C4-2B (cell line): ENCODE results near the gene MBNL1.

Experiments used
- H3K27ac ChIP-seq: fragments of 450-650 bp; 2 replicates; pipeline ENCODE4 v1.5.1; 2017
- ZFX ChIP-seq: fragments of 450-650 bp; IDR thresholded peaks from 2 replicates; pipeline ENCODE4 v1.6.1; 2017
- TF ChIP-seq, protein P1 (sequence below): fragments of 450-650 bp; conservative IDR thresholded peaks from 2 replicates; pipeline ENCODE4 v1.5.1; 2017; ENCODE audit warnings: mild to moderate bottlenecking

Gene MBNL1

DNA sequence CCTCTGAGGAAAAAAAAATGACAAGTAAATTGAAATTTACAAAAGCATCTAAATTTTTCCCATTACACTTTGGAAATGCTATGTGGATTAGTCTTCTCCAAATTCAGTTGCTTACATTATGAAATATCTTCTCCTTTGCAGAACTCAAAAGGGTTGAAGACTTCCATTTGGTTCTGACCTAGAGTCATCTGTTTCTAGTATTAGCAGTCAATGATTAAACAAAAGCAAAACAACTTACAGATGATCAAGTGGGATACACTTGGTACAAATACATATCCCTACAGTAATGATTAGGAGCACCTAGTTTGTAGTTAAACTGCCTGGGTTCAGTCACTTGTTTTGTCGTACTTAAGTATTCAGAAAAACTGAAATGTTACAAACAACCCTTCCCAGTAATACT lies 136.2 kb downstream of the MBNL1 start:
- no peak overlapping the region for H3K27ac ChIP-seq
- TF ChIP-seq, protein P1, sequence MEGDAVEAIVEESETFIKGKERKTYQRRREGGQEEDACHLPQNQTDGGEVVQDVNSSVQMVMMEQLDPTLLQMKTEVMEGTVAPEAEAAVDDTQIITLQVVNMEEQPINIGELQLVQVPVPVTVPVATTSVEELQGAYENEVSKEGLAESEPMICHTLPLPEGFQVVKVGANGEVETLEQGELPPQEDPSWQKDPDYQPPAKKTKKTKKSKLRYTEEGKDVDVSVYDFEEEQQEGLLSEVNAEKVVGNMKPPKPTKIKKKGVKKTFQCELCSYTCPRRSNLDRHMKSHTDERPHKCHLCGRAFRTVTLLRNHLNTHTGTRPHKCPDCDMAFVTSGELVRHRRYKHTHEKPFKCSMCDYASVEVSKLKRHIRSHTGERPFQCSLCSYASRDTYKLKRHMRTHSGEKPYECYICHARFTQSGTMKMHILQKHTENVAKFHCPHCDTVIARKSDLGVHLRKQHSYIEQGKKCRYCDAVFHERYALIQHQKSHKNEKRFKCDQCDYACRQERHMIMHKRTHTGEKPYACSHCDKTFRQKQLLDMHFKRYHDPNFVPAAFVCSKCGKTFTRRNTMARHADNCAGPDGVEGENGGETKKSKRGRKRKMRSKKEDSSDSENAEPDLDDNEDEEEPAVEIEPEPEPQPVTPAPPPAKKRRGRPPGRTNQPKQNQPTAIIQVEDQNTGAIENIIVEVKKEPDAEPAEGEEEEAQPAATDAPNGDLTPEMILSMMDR = no peak
- TF ChIP-seq ZFX = no peak

DNA sequence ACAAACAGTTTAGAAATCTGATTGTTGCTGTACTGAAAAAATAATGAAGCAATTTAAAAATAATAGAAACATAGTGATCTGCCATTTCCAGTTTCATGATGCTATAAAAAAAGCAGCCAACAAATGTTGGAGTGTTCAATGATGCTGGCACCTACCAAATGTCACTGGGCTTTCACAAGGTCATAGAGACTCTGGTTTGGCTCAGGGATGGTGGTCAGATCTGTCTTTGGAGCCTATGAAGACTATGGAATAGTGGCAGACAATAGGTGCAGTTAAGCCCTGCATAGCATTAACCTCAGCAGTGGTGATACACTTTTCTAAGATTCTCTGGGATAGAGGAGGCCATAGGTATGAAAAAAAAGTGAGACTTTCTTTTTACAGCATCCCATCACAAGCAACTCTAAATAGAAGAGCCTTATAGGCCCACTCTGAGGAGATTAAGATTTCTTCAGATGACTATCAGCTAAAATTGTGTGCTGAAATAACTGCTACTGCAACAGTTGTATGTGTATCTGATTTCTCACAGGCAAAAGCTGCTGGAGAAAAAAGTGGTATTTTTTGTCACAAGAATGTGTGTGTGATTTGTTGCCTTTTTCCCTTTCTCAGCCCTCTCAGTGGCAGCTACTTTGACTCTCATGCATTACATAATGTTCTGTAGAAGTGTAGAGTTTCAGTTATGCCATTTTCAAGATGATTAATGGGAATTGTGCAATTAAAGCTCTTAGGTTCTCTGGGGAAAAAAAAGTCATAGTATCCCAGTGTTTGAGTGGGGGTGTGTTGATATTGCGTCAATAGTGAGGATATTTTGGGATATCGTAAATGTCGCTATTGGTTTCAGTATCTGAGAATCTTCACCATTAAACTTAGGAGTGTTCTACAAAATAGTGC lies 137.4 kb downstream of the MBNL1 start:
- no peak overlapping the region for H3K27ac ChIP-seq
- no peak for TF ChIP-seq ZFX
- TF ChIP-seq, protein P1 = no peak

DNA sequence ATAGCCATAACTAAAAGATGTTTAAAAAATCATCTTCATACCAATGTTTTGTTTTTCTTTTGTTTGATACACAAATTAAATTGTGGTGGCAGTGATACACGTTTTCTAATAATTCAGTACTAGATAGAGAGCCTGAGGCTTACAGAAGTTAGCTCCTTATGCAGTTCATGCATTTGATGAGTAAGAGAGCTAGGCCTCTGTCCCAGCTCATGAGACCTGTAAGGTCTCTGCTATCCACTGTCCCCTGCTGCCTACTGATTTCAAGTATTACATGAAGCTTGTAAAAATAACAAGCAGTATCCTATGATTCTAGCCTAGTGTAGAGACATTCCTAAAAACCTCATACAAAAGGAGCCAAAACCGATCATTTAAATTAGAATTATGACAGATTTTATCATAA lies 144.5 kb downstream of the MBNL1 start:
- H3K27ac ChIP-seq = no peak overlapping the region
- no peak for TF ChIP-seq ZFX
- TF ChIP-seq, protein P1 = no peak

DNA sequence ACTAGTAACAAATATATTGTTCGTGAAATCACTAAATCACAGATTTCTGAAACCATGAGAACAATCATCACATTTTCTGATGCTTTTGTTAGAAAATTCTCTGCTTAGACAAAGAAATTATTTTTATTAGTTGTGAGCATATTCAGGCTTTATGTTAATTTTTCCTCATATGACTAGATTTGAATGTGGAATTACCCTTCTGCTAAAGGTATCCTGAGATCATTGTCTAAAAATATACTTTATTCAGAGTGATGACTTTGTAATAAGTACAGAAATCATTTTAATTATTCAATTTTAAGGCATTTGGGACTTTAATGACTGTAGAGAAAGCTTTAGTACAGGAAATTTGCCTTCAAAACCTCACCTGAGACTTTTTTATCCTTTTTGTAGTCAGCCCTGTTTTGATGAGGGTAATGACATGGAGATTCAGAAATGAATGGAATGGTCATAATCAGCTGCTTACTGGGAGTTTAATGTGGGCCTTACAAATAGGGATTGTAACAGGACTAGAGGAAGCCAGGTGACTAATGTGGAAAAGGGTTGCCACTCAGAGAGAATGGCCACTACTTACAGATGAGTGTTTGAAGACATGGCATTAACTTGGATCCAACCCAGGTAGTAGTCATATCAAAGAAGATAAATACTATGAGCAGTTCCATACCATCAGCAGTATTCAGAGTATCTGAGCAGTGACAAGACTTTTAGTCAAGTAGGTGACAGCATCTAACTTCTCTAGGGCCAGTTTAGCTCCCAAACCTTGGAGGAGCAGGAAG lies 148.3 kb downstream of the MBNL1 start:
- H3K27ac ChIP-seq = no peak overlapping the region
- TF ChIP-seq, protein P1 = no peak
- TF ChIP-seq ZFX = no peak

DNA sequence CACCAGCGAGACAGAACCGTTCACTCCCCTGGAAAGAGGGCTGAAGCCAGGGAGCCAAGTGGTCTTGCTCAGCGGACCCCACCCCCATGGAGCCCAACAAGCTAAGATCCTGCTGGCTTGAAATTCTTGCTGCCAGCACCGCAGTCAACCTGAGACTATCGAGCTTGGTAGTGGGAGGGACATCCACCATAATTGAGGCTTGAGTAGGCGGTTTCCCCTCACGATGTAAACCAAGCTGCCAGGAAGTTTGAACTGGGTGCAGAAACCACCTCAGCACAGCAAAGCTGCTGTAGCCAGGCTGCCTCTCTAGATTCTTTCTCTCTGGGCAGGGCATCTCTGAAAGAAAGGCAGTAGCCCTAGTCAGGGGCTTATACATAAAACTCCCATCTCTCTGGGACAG lies 151.0 kb downstream of the MBNL1 start:
- no peak for TF ChIP-seq ZFX
- TF ChIP-seq, protein P1 = no peak
- H3K27ac ChIP-seq = no peak overlapping the region

DNA sequence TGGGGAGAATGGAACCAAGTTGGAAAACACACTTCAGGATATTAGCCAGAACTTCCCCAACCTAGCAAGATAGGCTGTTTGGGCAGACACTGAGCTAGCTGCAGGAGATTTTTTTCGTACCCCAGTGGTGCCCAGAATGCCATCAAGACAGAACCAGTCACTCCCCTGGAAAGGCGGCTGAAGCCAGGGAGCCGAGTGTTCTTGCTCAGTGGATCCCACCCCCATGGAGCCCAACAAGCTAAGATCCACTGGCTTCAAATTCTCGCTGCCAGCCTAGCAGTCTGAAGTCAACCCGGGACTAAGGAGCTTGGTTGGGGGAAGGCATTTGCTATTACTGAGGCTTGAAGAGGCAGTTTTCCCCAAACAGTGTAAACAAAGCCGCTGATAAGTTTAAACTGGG lies 152.4 kb downstream of the MBNL1 start:
- H3K27ac ChIP-seq = no peak overlapping the region
- no peak for TF ChIP-seq ZFX
- TF ChIP-seq, protein P1 = no peak

DNA sequence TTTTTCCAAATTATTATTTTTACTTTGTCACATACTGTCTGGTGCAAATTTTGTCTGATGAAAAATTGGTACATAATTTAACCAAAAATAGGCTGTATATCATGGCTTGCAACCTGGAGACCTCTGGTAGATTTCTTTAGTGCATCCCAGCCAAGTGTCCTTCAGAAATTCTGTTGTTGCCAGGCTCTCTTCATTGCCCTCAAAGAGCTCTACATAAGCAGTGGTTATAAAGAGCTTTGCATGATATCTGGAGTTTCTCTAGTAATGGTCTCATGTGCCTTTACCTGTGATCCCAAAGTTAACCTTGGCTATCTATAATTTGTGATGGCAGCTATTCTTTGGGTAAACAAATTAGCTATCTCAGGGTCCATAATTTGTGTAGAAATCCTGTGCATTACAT lies 157.7 kb downstream of the MBNL1 start:
- TF ChIP-seq, protein P1 = no peak
- no peak for TF ChIP-seq ZFX
- H3K27ac ChIP-seq = no peak overlapping the region
